Neural progenitor cell (in vitro differentiated cells): Measurements from ENCODE around the gene EXOC6B. TPM values are rescaled to one million over a fixed set of nuclear protein-coding genes. Genes with fewer than 3 reads are reported as not detected.

Experiments used
- DNase-seq: peaks from one replicate; pipeline ENCODE4 v3.0.0-alpha.2; 2016; ENCODE audit warnings: low spot score
- H2AFZ ChIP-seq: fragments of 200-600 bp; sonication (generic); replicated peaks from 2 replicates; pipeline ENCODE4 v1.6.1; 2016; ENCODE audit warnings: antibody characterized with exemption
- H3F3A ChIP-seq: fragments of 200-600 bp; sonication (generic); 2 replicates; pipeline ENCODE4 v1.6.1; 2016; ENCODE audit warnings: antibody characterized with exemption, low read depth
- H3K27ac ChIP-seq: fragments of 200-600 bp; sonication (generic); 2 replicates; pipeline ENCODE4 v1.5.1; 2016; ENCODE audit warnings: mild to moderate bottlenecking
- H3K27me3 ChIP-seq: fragments of 200-600 bp; sonication (generic); 2 replicates; pipeline ENCODE4 v1.6.1; 2016; ENCODE audit warnings: mild to moderate bottlenecking, moderate library complexity
- H3K36me3 ChIP-seq: fragments of 200-600 bp; sonication (generic); 2 replicates; pipeline ENCODE4 v1.5.1; 2016
- H3K4me1 ChIP-seq: fragments of 200-600 bp; sonication (generic); 2 replicates; pipeline ENCODE4 v1.6.1; 2016; ENCODE audit warnings: mixed run types
- H3K4me2 ChIP-seq: fragments of 200-600 bp; sonication (generic); 2 replicates; pipeline ENCODE4 v1.6.1; 2016
- H3K4me3 ChIP-seq: fragments of 200-600 bp; sonication (generic); 2 replicates; pipeline ENCODE4 v1.5.1; 2016
- H3K79me2 ChIP-seq: fragments of 200-600 bp; sonication (generic); 2 replicates; pipeline ENCODE4 v1.6.1; 2016; ENCODE audit warnings: low read depth
- H3K9ac ChIP-seq: fragments of 200-600 bp; sonication (generic); 2 replicates; pipeline ENCODE4 v1.6.1; 2016
- H3K9me3 ChIP-seq: fragments of 200-600 bp; sonication (generic); 2 replicates; pipeline ENCODE4 v1.5.1; 2016; ENCODE audit warnings: low read depth
- H4K20me1 ChIP-seq: fragments of 200-600 bp; sonication (generic); 2 replicates; pipeline ENCODE4 v1.6.1; 2016; ENCODE audit warnings: low read depth
- H3K27ac Mint-ChIP-seq: 3 replicates; pipeline ENCODE4 v1.8.0; 2021; ENCODE audit warnings: mixed read lengths
- H3K27me3 Mint-ChIP-seq: 2 replicates; pipeline ENCODE4 v1.8.0; 2022; ENCODE audit warnings: low read depth, mild to moderate bottlenecking, inconsistent platforms, moderate library complexity, mixed read lengths; ENCODE audit not compliant: insufficient read depth
- H3K36me3 Mint-ChIP-seq: 3 replicates; pipeline ENCODE4 v1.8.0; 2021; ENCODE audit warnings: mixed read lengths
- H3K4me1 Mint-ChIP-seq: 3 replicates; pipeline ENCODE4 v1.8.0; 2021; ENCODE audit warnings: mixed read lengths
- H3K4me3 Mint-ChIP-seq: 3 replicates; pipeline ENCODE4 v1.8.0; 2021; ENCODE audit warnings: mild to moderate bottlenecking, moderate library complexity, mixed read lengths
- H3K9me3 Mint-ChIP-seq: 3 replicates; pipeline ENCODE4 v1.8.0; 2020; ENCODE audit warnings: mixed read lengths
- EZH2 ChIP-seq: fragments of 200-600 bp; sonication (generic); IDR thresholded peaks from 2 replicates; pipeline ENCODE4 v1.6.1; 2017; ENCODE audit warnings: antibody characterized with exemption, mild to moderate bottlenecking, moderate library complexity
- EZH2phosphoT487 ChIP-seq: fragments of 200-600 bp; sonication (generic); IDR thresholded peaks from 2 replicates; pipeline ENCODE4 v1.6.1; 2017; ENCODE audit warnings: antibody characterized with exemption
- total RNA-seq: library from RNA; depleted of rRNA; stranded (reverse); fragments of >200 nt; gene quantifications from 2 replicates; pipeline ENCODE4 v1.2.3, GENCODE V29; 2015; ENCODE audit warnings: low replicate concordance
- TF ChIP-seq, protein P1 (sequence below): fragments of 200-600 bp; sonication (generic); IDR thresholded peaks from 2 replicates; pipeline ENCODE4 v1.5.1; 2017; ENCODE audit warnings: antibody characterized with exemption, mild to moderate bottlenecking

Gene EXOC6B
- total RNA-seq, 1 donor from 2014 or later = 41.2 TPM

DNA sequence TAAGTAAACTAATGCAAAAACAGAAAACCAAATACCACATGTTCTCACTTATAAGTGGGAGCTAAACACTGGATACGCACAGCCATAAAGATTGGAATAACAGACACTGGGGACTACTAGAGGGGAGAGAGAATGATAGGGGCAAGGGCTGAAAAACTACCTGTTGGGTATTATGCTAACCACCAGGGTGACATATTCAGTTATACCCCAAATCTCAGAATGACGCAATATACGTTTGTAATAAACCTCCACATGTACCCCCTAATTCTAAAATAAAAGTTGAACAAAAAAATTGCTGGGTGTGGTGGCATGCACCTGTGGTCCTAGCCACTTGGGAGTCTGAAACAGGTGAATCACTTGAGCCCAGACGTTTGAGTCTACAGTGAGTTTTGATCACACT, 157.2 kb downstream of the EXOC6B start:
- H3K4me2 ChIP-seq = no peak overlapping the region

DNA sequence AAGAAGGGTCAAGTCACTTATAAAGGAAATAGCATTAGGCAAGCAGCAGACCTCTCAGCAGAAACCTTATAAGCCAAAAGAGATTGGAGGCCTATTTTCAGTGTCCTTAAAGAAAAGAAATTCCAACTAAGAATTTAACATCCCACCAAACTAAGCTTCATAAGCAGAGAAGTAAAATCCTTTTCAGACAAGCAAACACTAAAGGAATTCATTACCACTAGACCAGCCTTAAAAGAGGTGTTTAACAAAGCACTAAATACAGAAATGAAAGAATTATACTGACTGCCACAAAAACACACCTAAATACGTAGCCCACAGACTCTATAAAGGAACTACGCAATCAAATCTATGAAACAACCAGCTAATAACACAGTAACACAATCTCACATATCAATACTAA, 160.4 kb downstream of the EXOC6B start:
- TF ChIP-seq EZH2phosphoT487 (no peak), EZH2 (no peak)
- TF ChIP-seq, protein P1, sequence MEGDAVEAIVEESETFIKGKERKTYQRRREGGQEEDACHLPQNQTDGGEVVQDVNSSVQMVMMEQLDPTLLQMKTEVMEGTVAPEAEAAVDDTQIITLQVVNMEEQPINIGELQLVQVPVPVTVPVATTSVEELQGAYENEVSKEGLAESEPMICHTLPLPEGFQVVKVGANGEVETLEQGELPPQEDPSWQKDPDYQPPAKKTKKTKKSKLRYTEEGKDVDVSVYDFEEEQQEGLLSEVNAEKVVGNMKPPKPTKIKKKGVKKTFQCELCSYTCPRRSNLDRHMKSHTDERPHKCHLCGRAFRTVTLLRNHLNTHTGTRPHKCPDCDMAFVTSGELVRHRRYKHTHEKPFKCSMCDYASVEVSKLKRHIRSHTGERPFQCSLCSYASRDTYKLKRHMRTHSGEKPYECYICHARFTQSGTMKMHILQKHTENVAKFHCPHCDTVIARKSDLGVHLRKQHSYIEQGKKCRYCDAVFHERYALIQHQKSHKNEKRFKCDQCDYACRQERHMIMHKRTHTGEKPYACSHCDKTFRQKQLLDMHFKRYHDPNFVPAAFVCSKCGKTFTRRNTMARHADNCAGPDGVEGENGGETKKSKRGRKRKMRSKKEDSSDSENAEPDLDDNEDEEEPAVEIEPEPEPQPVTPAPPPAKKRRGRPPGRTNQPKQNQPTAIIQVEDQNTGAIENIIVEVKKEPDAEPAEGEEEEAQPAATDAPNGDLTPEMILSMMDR = no peak
- H3K9me3 ChIP-seq = peaks cover 12% of the 10 kb centered on the region
- DNase-seq = no peak
- H3K27me3 ChIP-seq = no peaks in the 10 kb centered on the region
- H3K9ac ChIP-seq = no peak overlapping the region
- H3K4me1 ChIP-seq = no peaks in the 10 kb centered on the region
- peaks cover 12% of the 10 kb centered on the region for H3K79me2 ChIP-seq
- H3K9me3 Mint-ChIP-seq = peaks cover 38% of the 10 kb centered on the region
- H3K27me3 Mint-ChIP-seq = peaks cover 2% of the 10 kb centered on the region
- peaks cover 5% of the 10 kb centered on the region for H3K36me3 ChIP-seq
- no peak overlapping the region for H3K4me2 ChIP-seq
- H3K27ac Mint-ChIP-seq = no peak overlapping the region
- H3K4me3 ChIP-seq = no peak overlapping the region
- H4K20me1 ChIP-seq = no peaks in the 10 kb centered on the region
- no peak overlapping the region for H3K4me3 Mint-ChIP-seq
- H2AFZ ChIP-seq = no peak overlapping the region
- no peaks in the 10 kb centered on the region for H3K4me1 Mint-ChIP-seq
- no peak overlapping the region for H3K27ac ChIP-seq
- no peaks in the 10 kb centered on the region for H3F3A ChIP-seq
- H3K36me3 Mint-ChIP-seq = peaks cover 29% of the 10 kb centered on the region

More for the DNA sequence above, 157.2 kb downstream of the EXOC6B start:
- TF ChIP-seq EZH2 = no peak
- TF ChIP-seq, protein P1 = no peak
- TF ChIP-seq EZH2phosphoT487 = no peak
- Histone ChIP-seq H3K4me3 (no peak overlapping the region), H3F3A (no peaks in the 10 kb centered on the region), H3K36me3 (peaks cover 5% of the 10 kb centered on the region), H3K9ac (no peak overlapping the region), H3K27me3 (no peaks in the 10 kb centered on the region), H3K4me1 (no peaks in the 10 kb centered on the region), H3K9me3 (peaks cover 12% of the 10 kb centered on the region), H2AFZ (no peak overlapping the region), H3K27ac (no peak overlapping the region), H3K79me2 (peaks cover 12% of the 10 kb centered on the region), H4K20me1 (no peaks in the 10 kb centered on the region)
- H3K9me3 Mint-ChIP-seq = peaks cover 36% of the 10 kb centered on the region
- H3K4me1 Mint-ChIP-seq = no peaks in the 10 kb centered on the region
- DNase-seq = no peak
- H3K27ac Mint-ChIP-seq = no peak overlapping the region
- H3K27me3 Mint-ChIP-seq = peaks cover 2% of the 10 kb centered on the region
- H3K4me3 Mint-ChIP-seq = no peak overlapping the region
- H3K36me3 Mint-ChIP-seq = peaks cover 27% of the 10 kb centered on the region

DNA sequence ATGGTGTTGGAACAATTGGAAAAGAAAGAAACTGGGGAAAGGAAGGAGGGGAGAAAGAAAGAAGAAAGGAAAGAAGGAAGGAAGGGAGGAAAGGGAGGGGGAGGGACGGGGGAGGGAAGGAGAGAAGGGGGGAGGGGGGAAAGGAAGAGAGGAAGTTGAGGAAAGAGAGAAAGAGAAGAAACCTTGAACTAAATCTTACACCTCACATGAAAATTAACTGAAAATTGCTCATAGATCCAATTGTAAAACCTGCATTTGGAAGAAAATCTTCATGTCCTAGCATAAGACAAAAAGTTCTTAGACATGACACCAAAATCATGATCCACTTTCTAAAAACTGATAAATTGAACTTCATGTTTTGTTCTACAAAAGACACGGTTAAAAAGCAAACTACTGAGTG, 163.8 kb downstream of the EXOC6B start:
- Histone ChIP-seq H3K9ac (no peak overlapping the region), H2AFZ (no peak overlapping the region), H3K27ac (no peak overlapping the region), H3K27me3 (no peaks in the 10 kb centered on the region), H3K9me3 (peaks cover 1% of the 10 kb centered on the region), H4K20me1 (no peaks in the 10 kb centered on the region), H3K4me1 (no peaks in the 10 kb centered on the region), H3K4me2 (no peak overlapping the region), H3K79me2 (peaks cover under 1% of the 10 kb centered on the region), H3F3A (no peaks in the 10 kb centered on the region), H3K36me3 (no peaks in the 10 kb centered on the region), H3K4me3 (no peak overlapping the region)
- no peak for DNase-seq
- no peak overlapping the region for H3K4me3 Mint-ChIP-seq
- TF ChIP-seq EZH2 (no peak), EZH2phosphoT487 (no peak)
- TF ChIP-seq, protein P1 = no peak
- no peak overlapping the region for H3K27ac Mint-ChIP-seq
- H3K36me3 Mint-ChIP-seq = peaks cover 11% of the 10 kb centered on the region
- H3K27me3 Mint-ChIP-seq = peaks cover 2% of the 10 kb centered on the region
- peaks cover 22% of the 10 kb centered on the region for H3K9me3 Mint-ChIP-seq
- no peaks in the 10 kb centered on the region for H3K4me1 Mint-ChIP-seq
